Thyroid gland (tissue), 4 donors: ENCODE results near the gene MAPKBP1. TPM values are rescaled to one million over a fixed set of nuclear protein-coding genes. Genes with fewer than 3 reads are reported as not detected.

Source experiments
- DNase-seq, 2 donors: peaks; one replicate each; pipeline ENCODE4 v3.0.0-alpha.2; 2019
- H3K27ac ChIP-seq, 3 donors: fragments of 200-600 bp; sonication (generic); 1 replicate in 2 of 3; 2 replicates in 1 of 3; pipeline ENCODE4 v1.5.1; 2016 to 2019; ENCODE audit warnings: mild to moderate bottlenecking in 1 of 3, moderate library complexity in 1 of 3
- H3K27me3 ChIP-seq: fragments of 200-600 bp; sonication (generic); one replicate; pipeline ENCODE4 v1.5.1; 2019
- H3K36me3 ChIP-seq, 2 donors: fragments of 200-600 bp; sonication (generic); one replicate each; pipeline ENCODE4 v1.5.1; 2016 to 2019
- H3K4me1 ChIP-seq, 2 donors: fragments of 200-600 bp; sonication (generic); one replicate each; pipeline ENCODE4 v1.5.1; 2017 to 2019
- H3K4me3 ChIP-seq, 3 donors: fragments of 200-600 bp; sonication (generic); replicated peaks in 1 of 3; 1 replicate in 2 of 3; 2 replicates in 1 of 3; pipeline ENCODE4 v1.5.1; 2016; ENCODE audit warnings: mild to moderate bottlenecking in 1 of 3
- H3K9me3 ChIP-seq: fragments of 200-600 bp; sonication (generic); one replicate; pipeline ENCODE4 v1.5.1; 2017
- POLR2A ChIP-seq, 2 donors: fragments of 450-650 bp; IDR thresholded peaks; one replicate each; pipeline ENCODE4 v1.6.1; 2017; ENCODE audit warnings: antibody characterized with exemption in 2 of 2, mild to moderate bottlenecking in 2 of 2, moderate library complexity in 1 of 2
- WGBS, 2 donors: methylation state at CpG; one replicate each; pipeline ENCODE4 v1.1.5; 2017; 5-methylcytosine and 5-hydroxymethylcytosine counted together
- intact Hi-C: fragments of 100-400 bp; cut with DNase I; formaldehyde crosslinking; loops from one replicate; pipeline ENCODE4 v1.15.1; 2023
- total RNA-seq, 4 donors: library from RNA; depleted of rRNA; stranded (reverse); fragments of >200 nt; gene quantifications; one replicate each; pipeline ENCODE4 v1.2.3, GENCODE V29; 2016
- TF ChIP-seq, protein P1 (sequence below), 6 experiments: fragments of 200-600 bp in 3 of 6; fragments of 450-650 bp in 3 of 6; sonication (generic) in 3 of 6; IDR thresholded peaks; one replicate each; pipeline ENCODE4 v1.5.1; 2016 to 2019; ENCODE audit warnings: antibody characterized with exemption in 6 of 6, mild to moderate bottlenecking in 2 of 6, inconsistent platforms in 1 of 6, moderate library complexity in 1 of 6

MAPKBP1 gene
- total RNA-seq, 4 donors from 2014 or later = 25.4 to 40.5 (median 33.6) TPM

DNA sequence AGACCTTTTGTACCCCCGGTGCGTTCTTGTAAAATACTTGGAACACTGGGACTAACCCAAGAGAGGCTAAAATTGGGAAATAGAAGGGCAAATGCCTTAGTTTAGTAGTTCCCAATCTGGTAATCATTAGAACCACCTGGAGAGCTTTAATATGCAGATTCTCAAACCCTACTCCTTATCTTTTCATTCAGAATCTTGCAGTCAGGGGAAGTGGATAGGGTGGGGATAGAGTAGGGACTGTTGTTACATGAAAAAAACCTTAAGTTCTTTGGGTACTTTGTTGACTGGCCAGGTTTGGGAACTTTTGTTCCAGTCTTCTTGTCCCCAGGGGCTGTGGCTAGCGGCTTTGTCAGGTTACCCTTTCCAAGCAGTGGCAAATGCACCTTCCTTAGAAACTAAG is 15.9 kb downstream of the MAPKBP1 start:
- Histone ChIP-seq H3K27ac (peak overlapping the region; percentile 71 to 86 (median 80)), H3K36me3 (no peaks in the 10 kb centered on the region), H3K4me3 (no peak overlapping the region), H3K27me3 (no peaks in the 10 kb centered on the region), H3K4me1 (peaks cover 30 to 46% of the 10 kb centered on the region in 2 donors), H3K9me3 (no peaks in the 10 kb centered on the region)
- intact Hi-C loops = no loop called here
- TF ChIP-seq, protein P1, sequence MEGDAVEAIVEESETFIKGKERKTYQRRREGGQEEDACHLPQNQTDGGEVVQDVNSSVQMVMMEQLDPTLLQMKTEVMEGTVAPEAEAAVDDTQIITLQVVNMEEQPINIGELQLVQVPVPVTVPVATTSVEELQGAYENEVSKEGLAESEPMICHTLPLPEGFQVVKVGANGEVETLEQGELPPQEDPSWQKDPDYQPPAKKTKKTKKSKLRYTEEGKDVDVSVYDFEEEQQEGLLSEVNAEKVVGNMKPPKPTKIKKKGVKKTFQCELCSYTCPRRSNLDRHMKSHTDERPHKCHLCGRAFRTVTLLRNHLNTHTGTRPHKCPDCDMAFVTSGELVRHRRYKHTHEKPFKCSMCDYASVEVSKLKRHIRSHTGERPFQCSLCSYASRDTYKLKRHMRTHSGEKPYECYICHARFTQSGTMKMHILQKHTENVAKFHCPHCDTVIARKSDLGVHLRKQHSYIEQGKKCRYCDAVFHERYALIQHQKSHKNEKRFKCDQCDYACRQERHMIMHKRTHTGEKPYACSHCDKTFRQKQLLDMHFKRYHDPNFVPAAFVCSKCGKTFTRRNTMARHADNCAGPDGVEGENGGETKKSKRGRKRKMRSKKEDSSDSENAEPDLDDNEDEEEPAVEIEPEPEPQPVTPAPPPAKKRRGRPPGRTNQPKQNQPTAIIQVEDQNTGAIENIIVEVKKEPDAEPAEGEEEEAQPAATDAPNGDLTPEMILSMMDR (IDR thresholded peaks at IDR 0.05) = no peak
- TF ChIP-seq POLR2A (IDR thresholded peaks at IDR 0.05) = no peak
- 92 to 93% methylated on average over 3 of the region's 3 CpGs for WGBS, 2 donors
- no peak for DNase-seq

- intact Hi-C loops = no loop called here
- WGBS, 2 donors = 26 to 41% methylated on average over 3 to 5 of the region's 5 CpGs
- no peaks in the 10 kb centered on the region for H3K36me3 ChIP-seq
- no peaks in the 10 kb centered on the region for H3K9me3 ChIP-seq
- peak in 1 of 2 donors; percentile 56 for DNase-seq
- H3K4me1 ChIP-seq = peaks cover 31 to 54% of the 10 kb centered on the region in 2 donors
- TF ChIP-seq POLR2A (IDR thresholded peaks at IDR 0.05) = no peak
- TF ChIP-seq, protein P1 (IDR thresholded peaks at IDR 0.05) = no peak
- peak overlapping the region; percentile 71 to 86 (median 80) for H3K27ac ChIP-seq
- no peaks in the 10 kb centered on the region for H3K27me3 ChIP-seq
- no peak overlapping the region for H3K4me3 ChIP-seq
These were observed 16.7 kb downstream of the MAPKBP1 start for GRCh38 chr15:41790756-41791546.

DNA sequence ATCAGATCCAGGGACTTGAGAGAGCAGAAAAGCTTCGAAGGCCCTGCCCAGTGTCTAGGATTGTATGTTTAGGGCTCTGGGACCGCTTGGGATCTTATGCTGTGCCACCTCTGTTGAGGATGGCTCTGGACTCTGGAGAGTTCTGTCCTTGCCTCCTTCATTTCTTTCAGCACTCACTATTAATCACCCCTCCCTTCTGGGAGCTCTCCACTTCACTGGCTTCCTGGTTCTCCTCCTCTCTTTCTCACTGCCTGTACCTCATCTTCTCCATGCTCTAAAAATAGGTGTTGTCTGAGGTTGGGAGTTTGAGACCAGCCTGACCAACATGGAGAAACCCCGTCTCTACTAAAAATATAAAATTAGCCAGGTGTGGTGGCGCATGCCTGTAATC is 17.3 kb downstream of the MAPKBP1 start:
- WGBS, 2 donors = 81 to 89% methylated on average over 3 to 4 of the region's 4 CpGs
- no peaks in the 10 kb centered on the region for H3K27me3 ChIP-seq
- peak overlapping the region; percentile 71 to 86 (median 80) for H3K27ac ChIP-seq

GRCh38 chr15:41792000-41792637 is 17.8 kb downstream of the MAPKBP1 start:
- Histone ChIP-seq H3K36me3 (no peaks in the 10 kb centered on the region), H3K27me3 (no peaks in the 10 kb centered on the region), H3K27ac (peak overlapping the region in 1 of 3 donors; percentile 86), H3K9me3 (no peaks in the 10 kb centered on the region), H3K4me3 (no peak overlapping the region), H3K4me1 (peaks cover 43 to 66% of the 10 kb centered on the region in 2 donors)
- intact Hi-C loops = no loop called here
- 81 to 85% methylated on average over 5 of the region's 5 CpGs for WGBS, 2 donors
- TF ChIP-seq, protein P1 (IDR thresholded peaks at IDR 0.05) = no peak
- no peak for TF ChIP-seq POLR2A (IDR thresholded peaks at IDR 0.05)
- DNase-seq = no peak

More for the DNA sequence above, 17.3 kb downstream of the MAPKBP1 start:
- H3K36me3 ChIP-seq = no peaks in the 10 kb centered on the region
- no peaks in the 10 kb centered on the region for H3K9me3 ChIP-seq
- H3K4me3 ChIP-seq = no peak overlapping the region
- TF ChIP-seq, protein P1 (IDR thresholded peaks at IDR 0.05) = no peak
- TF ChIP-seq POLR2A (IDR thresholded peaks at IDR 0.05) = no peak
- H3K4me1 ChIP-seq = peaks cover 37 to 60% of the 10 kb centered on the region in 2 donors
- intact Hi-C loops = no loop called here
- DNase-seq = no peak

GRCh38 chr15:41794081-41794480 is 19.8 kb downstream of the MAPKBP1 start:
- H3K4me3 ChIP-seq = no peak overlapping the region
- WGBS, 2 donors = 71 to 89% methylated on average over 4 of the region's 4 CpGs
- H3K36me3 ChIP-seq = no peaks in the 10 kb centered on the region
- no peaks in the 10 kb centered on the region for H3K27me3 ChIP-seq
- no peak for TF ChIP-seq POLR2A (IDR thresholded peaks at IDR 0.05)
- TF ChIP-seq, protein P1 (IDR thresholded peaks at IDR 0.05) = no peak
- H3K27ac ChIP-seq = no peak overlapping the region
- H3K9me3 ChIP-seq = no peaks in the 10 kb centered on the region
- no peak for DNase-seq
- intact Hi-C loops = no loop called here
- peaks cover 58 to 75% of the 10 kb centered on the region in 2 donors for H3K4me1 ChIP-seq
